GM19452 (cell line): ENCODE measurements around the gene WDR7.
A peak's percentile ranks its signal among the peaks of the same experiment; 100 is the strongest.

Experiments
- ATAC-seq: cut with Tn5 transposase; IDR thresholded peaks from one replicate; pipeline ENCODE4 v1.9.1; 2021; ENCODE audit not compliant: unreplicated experiment

The WDR7 gene

DNA sequence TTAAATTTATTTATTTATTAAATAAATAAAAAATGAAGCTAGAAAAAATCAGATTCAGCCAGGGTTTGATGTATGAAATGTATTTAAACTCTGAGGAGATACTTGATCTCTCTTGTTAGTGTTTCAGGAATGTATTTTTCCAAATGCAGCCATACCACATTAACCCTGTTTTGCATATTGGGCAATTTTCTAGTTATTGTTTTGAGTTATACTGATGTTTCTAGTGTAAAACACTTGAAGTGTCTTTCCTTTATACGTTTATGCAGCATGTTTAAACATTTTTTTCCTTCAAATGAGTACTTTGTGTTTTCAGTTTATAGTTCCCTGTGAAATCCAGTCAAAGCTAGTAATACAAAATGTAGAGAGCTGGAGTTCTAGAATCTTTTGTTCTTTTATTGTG, 69.9 kb downstream of the WDR7 start:
- no peak for ATAC-seq

DNA sequence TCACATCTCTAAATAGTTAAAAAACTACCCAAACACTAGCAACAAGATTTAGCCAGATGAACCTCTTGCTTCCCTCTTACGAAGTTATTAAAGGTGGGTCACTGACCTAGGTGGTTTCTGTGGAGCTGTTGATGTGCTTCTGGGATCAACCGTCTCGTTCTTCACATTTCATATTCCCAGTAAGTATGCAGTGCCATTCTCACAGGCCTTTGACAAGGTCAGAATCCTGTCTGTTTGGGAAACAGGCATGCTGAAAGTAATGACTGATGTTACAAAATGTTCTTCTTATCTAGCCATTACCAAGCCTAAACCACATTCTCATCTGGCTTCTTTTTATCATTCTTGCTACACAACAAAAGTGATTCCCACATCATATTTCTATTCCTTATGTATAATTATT, 70.3 kb downstream of the WDR7 start:
- no peak for ATAC-seq

DNA sequence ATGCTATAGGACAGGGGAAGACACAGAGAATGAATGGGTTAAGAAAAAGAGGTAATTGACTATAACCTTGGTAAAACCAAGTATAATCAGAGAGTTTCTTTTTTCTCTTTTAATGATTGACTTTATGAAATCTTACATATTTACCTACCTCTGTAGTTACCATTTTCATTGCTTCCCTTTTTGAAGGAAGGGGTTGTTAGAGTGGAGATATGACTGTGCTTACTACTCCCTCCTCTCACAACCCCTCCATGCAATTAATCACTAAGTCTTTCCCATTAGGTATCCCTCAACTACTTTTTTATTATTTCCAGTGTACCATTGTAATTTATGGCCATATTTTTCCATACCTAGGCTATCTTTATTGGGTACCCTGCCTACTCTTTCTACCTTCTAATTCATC, 71.4 kb downstream of the WDR7 start:
- no peak for ATAC-seq

DNA sequence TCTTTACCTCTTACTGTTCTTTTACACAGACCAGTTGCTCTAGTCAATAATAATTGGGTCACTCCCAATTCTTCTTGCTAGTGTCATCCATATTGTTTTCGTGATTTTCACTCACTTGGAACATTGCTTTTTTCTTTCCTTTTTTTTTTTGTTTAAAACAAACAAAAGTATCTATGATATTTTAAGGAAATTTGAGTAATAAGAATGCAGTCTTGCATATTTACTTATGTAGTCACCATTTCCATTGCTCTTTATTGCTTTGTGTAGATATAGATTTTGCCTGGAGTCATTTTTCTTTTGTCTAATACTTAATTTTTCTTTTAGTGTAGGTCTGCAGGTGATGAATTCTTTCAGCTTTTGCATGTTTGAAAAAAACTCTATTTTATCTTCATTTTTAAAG, 71.9 kb downstream of the WDR7 start:
- no peak for ATAC-seq

DNA sequence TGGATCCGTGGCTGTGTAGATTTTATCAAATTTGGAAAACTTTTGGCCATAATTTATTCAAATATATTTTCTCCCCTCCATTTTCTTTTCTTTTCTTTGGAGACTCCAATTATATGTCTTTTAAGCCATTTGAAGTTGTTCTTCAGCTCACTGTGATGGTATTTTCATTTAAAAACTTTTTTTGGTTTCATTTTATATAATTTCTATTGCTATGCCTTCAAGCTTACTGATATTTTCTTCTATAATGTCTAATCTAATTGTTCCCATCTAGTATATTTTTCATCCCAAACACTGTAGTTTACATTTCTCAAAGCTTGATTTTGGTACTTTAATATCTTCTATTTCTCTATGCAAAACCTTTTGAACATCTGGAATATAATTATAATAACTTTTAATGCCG, 72.5 kb downstream of the WDR7 start:
- no peak for ATAC-seq

DNA sequence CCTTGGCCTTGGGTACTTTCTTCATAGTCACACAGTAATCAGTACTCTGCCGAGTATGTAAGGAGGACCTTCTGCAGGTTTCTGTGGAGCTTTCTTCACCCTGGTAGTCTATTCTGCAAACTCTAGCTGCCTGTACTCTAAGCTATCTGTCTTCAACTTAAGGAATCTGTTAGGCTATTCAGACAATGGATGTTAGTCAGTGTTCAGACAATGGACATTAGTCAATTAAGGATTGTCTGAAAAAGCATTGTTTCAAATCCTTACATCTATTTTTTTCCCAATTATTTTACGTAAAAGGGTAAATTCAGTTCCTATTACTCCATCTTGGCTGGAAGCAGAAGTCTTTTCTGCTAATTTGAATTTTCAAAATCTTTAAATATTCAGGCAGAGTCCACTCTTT, 75.7 kb downstream of the WDR7 start:
- ATAC-seq = no peak

DNA sequence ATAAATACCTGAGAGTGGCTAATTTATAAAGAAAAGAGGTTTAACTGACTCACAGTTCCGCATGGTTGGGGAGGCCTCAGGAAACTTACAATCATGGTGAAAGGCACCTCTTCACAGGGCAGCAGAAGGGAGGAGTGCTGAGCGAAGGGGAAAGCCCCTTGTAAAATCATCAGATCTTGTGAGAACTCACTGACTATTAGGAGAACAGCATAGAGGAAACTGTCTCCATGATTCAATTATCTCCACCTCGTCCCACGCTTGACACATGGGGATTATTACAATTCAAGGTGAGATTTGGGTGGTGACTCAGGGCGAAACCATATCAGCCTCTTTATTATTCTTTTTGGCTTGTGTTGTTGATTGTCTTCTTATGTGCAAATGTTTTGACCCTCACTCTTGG, 76.2 kb downstream of the WDR7 start:
- ATAC-seq = no peak

DNA sequence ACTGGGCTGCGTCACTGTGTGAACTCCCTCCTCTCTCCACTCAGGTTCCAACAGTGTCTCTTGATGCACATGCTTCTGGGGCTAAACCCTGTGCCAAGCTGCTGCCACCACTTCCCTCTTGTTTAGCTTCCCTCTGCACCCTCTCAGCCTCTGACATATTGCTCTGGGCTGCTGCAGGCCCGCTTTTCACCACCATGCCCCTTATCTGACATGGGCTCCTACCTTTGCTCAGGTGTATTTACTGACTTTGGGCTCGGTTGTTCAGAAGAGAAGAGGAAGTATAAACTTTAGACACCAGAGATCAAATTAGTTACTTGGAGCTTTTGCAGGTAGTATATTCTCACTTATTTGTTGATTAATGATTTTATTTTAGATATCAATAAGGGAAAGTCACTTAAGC, 77.6 kb downstream of the WDR7 start:
- ATAC-seq = no peak

DNA sequence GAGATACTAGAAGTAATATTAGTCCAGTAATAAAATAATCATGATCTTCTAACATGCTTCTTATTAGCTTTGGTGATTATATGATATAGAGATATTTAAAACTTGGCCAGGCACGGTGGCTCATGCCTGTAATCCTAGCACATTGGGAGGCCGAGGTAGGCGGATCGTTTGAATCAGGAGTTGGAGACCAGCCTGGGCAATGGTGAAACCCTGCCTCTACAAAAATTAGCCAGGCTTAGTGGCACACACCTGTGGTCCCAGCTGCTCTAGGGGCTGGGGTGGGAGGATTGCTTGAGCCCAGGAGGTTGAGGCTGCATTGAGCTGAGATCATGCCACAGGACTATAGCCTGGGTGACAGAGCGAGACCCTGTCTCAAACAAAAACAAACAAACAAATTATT, 87.0 kb downstream of the WDR7 start:
- ATAC-seq = no peak

DNA sequence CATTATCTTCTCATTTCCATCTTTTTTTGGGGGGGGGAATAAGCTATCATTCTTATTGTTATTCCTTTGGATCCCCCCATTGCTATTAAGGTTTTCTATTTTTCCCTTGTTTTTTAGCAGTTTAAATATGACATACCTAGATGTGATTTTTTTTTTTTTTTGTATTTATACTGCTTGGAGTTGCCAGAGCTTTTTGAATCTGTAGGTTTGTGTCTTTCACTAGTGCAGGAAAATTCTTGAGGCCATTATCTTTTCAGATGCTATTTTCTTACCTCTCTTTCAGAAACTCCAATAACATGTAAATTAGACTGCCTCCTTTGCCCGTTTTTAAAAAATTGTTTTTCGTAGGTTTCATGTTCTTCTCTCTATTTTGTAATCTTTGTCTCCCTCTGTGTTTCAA, 88.6 kb downstream of the WDR7 start:
- no peak for ATAC-seq

DNA sequence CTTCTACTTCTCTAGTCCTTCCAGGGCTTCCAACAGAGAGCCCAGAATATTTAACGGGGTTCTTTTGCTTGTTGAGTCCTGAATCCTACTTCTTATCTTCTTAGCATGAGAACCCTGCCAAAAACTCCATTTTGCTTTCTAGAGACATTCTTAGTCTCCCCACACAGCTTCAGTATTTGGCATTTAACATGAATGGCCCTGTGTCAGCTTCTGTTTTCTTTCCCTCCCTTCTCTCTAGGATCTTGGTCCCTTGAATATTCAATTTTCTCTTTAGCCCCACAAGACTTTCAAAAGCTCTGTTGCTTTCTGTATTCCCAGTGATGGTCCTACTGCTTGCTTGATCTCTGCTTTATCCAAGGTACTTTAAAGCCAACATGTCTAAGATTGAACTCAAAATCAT, 89.5 kb downstream of the WDR7 start:
- ATAC-seq = no peak

DNA sequence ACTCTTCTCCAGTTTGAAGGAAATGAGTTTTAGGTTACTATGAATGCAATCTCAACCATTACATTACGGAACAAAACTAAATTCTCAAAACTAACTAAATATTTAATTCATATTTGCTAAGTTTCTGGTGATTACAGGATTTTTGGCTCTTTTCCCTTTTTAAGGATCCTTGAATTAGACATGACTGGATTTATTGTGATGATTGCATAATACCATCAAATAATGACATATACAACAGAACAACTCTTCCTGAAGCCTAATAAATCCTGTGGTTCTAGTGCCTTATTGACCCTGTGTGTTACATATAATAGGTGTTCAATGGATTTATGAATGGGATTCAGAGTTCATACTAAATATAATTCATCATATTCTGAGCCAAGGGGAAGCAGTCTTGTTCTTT, 90.5 kb downstream of the WDR7 start:
- no peak for ATAC-seq

DNA sequence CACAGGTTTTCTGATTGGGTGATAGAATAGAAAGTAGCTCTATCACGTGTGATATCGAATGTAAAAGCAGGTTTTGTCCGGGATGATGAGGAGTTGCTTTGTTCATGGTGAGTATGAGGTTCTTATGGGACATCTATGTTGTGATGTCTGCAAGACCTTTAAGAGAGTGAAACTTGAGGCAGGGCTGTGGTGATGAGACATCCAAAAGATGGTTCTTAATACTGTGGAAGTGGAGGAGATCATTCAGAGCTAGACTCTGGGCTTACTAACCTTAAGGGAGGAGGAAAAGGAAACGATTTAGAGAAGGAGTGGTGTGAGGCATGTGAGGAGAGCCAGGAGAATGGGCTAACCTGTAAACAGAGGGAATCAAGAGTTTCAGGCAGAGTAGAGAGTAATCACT, 92.0 kb downstream of the WDR7 start:
- no peak for ATAC-seq

DNA sequence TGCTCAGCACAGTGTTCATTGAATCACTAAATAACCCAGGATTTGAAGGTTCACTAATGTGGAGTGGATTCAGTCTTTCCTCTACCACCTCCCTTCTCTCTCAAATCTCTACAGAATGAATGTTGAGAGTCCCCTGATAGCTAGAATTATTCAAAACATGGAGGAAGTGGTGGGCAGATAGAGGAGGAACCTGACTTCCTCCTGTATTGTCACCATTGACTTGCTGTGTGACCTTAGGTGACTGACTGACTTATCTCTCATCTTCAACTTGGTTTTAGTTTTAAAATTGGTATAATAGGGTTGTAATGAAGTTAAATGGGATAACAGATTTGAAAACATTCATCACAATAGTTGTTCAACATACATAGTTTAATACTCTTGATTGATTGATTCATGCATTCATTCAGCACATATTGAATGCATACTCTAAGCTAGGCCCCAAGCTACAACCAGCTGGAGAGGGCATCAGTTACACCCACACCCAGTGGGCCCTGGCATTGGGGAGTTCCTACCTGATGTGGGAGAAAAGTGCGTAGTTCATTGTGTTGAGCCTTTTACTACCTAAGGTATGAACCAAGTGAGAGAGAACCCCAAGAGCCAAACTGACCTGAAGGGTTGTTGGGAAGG, 96.0 kb downstream of the WDR7 start:
- peak; percentile 59 for ATAC-seq

DNA sequence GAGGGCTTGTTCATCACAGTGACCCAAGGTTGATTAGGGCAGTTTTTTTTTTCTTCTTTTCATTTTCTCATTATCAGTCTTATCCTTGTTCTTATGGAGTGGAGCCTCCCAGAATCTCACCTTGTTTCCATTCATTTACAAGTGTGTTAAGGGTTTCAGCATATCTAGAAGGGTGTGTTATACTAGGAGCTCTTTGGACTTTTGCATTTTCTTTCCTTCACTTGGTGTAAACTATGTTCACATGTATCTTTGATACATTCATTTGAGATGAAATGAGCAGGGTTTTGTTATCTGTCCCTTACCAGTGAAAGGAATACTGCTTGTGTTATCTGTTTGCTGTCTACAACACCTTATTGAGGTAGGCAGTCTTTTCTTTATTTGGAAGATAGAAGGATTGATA, 96.7 kb downstream of the WDR7 start:
- no peak for ATAC-seq

DNA sequence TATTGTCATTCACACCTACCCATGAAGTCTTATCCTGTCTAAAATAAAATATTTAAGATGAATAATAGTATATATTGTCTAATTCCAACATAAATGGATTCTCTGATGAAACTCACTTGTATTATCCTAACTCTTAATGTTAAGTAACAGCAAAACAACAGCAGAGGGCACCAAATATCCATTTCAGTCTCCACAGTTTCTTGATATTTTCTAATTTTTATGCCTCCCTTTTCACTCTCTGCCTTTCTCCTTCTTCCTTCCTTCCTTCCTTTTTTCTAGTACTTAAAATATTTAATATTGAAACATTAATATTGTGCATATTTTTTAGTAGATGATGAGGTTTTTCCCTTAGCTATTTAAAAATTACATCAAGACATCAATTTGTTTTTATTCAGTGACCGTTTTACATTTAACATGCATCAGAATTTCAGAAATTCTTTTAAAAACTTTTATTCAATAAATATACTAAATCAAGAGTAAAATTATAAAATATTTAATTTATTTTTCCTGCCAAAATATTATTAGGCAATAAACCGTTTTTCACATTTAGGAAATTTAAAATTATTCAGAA, 97.6 kb downstream of the WDR7 start:
- no peak for ATAC-seq

DNA sequence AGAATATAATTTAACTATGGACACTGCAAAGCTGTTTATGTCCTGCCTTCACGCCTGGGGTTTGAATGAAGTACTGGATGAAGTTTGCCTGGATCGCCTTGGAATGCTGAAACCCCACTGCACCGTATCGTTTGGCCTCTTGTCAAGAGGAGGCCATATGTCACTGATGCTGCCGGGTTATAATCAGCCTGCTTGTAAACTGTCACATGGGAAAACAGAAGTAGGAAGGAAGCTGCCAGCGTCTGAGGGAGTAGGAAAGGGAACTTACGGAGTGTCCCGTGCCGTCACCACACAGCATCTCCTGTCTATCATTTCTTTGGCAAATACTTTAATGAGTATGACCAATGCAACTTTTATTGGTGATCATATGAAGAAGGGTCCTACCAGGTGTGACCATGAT, 105.8 kb downstream of the WDR7 start:
- no peak for ATAC-seq

DNA sequence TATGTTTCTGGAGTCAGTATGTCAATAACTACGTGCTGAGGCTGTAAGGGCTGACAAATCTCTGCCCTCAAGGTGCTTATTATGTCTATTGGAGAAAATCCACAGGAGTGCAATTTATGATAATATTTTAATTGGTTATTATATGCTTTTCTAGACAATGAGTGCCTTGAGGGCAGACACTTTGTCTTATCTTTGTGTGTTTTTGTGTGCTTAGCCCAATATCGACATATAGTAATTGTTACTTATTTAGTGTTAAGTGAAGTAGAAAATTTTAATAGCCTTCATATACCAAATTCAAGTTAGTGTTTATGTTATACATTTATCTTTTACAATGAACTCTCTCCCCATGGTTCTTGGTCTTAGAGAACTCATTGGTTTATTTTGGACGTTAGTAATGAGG, 118.9 kb downstream of the WDR7 start:
- ATAC-seq = no peak

DNA sequence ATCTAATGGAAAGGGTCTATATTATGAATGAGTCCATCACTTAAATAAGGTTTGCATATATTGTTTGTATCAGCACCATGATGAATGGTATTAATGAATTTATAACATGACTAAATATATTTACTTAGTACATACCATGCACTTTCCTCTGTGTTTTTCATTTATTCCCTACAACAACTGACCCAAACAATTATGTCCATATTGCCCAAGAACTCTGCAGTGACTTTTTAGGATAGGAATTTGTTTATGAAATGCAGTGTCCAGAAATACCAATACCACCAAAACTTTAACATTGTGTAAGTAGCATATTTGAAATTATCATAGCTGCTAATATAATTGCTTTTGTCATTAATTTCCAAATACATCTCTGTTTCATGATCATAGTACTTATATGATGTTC, 119.7 kb downstream of the WDR7 start:
- no peak for ATAC-seq

DNA sequence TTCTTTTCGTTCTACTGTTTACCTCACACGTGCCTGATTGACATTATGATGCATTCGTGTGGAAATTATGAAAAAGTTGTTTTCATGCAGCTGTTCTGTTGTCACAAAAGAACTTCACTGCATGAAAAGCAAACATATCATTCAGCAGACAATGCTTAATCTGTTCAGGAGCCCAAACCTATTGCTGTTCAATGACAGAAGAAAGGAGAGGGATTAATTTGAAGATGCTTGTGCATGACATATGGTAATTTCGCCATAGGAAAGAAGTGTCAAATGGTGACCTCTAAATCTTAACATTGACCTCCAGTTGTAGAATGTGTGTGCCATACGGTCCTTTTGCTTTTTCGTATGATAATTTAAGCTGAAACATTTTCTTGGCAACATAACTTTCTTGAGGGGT, 124.5 kb downstream of the WDR7 start:
- no peak for ATAC-seq

DNA sequence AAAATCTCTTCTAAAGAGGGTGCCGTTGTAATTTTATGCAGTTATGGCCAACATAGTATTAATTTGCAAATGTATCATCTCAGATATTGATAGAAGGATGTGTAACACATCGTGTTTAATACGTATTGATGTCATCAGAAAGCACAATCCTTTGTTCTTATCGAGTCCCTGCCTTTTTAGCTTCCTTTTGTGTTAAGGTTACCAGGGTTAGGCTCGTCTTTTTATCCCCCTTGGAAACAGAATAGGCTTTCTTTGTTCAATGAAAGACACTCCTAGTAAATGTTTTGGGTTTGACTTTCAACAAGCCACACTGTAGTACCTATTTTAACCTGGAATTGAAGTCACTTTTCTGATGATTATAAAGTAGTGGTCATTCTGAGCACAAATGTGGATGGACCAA, 136.2 kb downstream of the WDR7 start:
- no peak for ATAC-seq

DNA sequence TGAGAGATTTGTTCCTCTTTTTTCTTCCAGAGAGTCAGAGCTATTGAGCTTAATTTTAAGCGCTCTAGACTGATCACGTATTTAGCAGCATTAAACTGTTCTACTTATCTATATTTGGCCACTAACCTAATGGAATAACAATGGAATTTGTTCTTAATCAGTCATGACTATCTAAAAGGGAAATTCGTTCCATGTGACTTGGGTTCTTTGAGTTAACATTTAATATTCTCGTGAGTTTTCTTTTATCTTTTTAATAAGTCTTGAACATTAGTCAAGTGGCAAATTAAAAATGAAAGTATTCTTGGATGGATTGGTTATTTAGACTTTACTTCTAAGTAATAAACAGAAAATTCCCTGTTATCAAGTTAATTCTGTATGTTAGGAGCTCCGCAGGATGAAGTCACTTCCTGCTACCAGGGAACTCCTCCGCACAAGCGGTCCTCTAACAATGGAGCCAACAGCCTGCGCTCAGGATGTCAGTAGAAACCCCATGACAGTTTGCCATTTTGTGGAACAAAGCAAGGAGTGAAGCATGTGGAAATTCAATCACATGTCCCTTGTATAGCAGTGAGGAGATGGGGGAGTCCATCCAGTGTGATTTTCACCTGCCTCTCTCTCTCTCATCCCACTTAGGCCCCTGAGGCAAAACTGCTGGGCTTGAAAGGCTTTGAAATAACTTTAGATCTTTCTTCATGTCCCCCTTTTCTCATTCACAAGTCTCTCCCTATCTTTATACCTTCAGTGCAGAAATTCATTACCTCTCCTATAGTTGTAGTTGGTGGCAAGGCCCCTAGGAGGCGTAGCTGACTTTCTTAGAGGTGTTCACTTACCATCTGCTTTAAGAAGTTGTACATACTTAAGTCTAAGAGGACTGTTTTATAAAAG, 138.1 kb downstream of the WDR7 start:
- no peak for ATAC-seq

DNA sequence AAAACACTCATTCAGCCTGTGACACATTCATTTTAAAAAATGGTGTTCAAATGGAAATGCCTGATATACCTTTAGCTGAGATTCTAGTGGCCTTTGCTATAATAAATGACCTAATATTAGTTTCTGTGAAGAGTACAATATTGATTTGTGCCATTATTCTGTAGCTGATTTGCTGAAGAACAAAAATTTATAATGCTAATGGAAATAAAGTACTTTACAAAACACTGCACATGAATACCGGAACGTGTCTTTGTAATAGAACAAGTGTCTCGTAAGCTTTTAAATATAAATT, 138.7 kb downstream of the WDR7 start:
- no peak for ATAC-seq
